Loucy (cell line): Measurements from ENCODE around the gene MTHFD1.
A peak's percentile ranks its signal among the peaks of the same experiment; 100 is the strongest.

Experiments used
- H2AFZ ChIP-seq: fragments of 200-600 bp; sonication (generic); 2 replicates; pipeline ENCODE4 v1.6.0; 2016; ENCODE audit warnings: antibody characterized with exemption, mild to moderate bottlenecking, low read length, moderate library complexity
- H3F3A ChIP-seq: fragments of 200-600 bp; 2 replicates; pipeline ENCODE4 v1.6.0; 2016; ENCODE audit warnings: antibody characterized with exemption, low read depth, mild to moderate bottlenecking
- H3K27me3 ChIP-seq: fragments of 200-600 bp; sonication (generic); 2 replicates; pipeline ENCODE4 v1.6.1; 2014; ENCODE audit warnings: low read length, mild to moderate bottlenecking; ENCODE audit not compliant: insufficient read depth, poor library complexity, severe bottlenecking
- H3K36me3 ChIP-seq: fragments of 200-600 bp; sonication (generic); 2 replicates; pipeline ENCODE4 v1.6.1; 2016; ENCODE audit warnings: low read length; ENCODE audit not compliant: insufficient read depth
- H3K4me1 ChIP-seq: fragments of 200-600 bp; sonication (generic); 2 replicates; pipeline ENCODE4 v1.5.1; 2014; ENCODE audit warnings: low read length, mild to moderate bottlenecking; ENCODE audit not compliant: insufficient read depth, poor library complexity, severe bottlenecking
- H3K4me2 ChIP-seq: fragments of 200-600 bp; sonication (generic); 2 replicates; pipeline ENCODE4 v1.6.0; 2014; ENCODE audit warnings: antibody characterized with exemption, low read length, low read depth, mild to moderate bottlenecking; ENCODE audit not compliant: poor library complexity, severe bottlenecking
- H3K4me3 ChIP-seq: fragments of 200-600 bp; sonication (generic); 2 replicates; pipeline ENCODE4 v1.5.1; 2014; ENCODE audit warnings: low read length, mild to moderate bottlenecking, mixed read lengths; ENCODE audit not compliant: poor library complexity, severe bottlenecking
- H3K79me2 ChIP-seq: fragments of 200-600 bp; sonication (generic); 2 replicates; pipeline ENCODE4 v1.6.1; 2014; ENCODE audit warnings: low read length; ENCODE audit not compliant: insufficient read depth
- H3K9ac ChIP-seq: fragments of 200-600 bp; sonication (generic); 2 replicates; pipeline ENCODE4 v1.6.0; 2014; ENCODE audit warnings: mild to moderate bottlenecking, low read depth, low read length, moderate library complexity; ENCODE audit not compliant: poor library complexity, severe bottlenecking
- H3K9me2 ChIP-seq: fragments of 200-600 bp; sonication (generic); replicated peaks from 2 replicates; pipeline ENCODE4 v1.6.1; 2016; ENCODE audit warnings: low read depth, low read length, mixed read lengths
- H3K9me3 ChIP-seq: fragments of 200-600 bp; sonication (generic); 2 replicates; pipeline ENCODE4 v1.6.1; 2014; ENCODE audit warnings: mild to moderate bottlenecking, antibody characterized with exemption, low read length, low read depth; ENCODE audit not compliant: insufficient read depth
- H4K20me1 ChIP-seq: fragments of 200-600 bp; sonication (generic); 2 replicates; pipeline ENCODE4 v1.6.0; 2014; ENCODE audit warnings: antibody characterized with exemption, low read length, mild to moderate bottlenecking; ENCODE audit not compliant: insufficient read depth, poor library complexity, severe bottlenecking
- EZH2phosphoT487 ChIP-seq: fragments of 200-600 bp; IDR thresholded peaks from 2 replicates; pipeline ENCODE4 v1.6.1; 2018; ENCODE audit warnings: antibody characterized with exemption, mild to moderate bottlenecking, moderate library complexity, borderline replicate concordance
- TF ChIP-seq, protein P1 (sequence below): fragments of 200-600 bp; sonication (generic); conservative IDR thresholded peaks from 2 replicates; pipeline ENCODE4 v1.5.1; 2014; ENCODE audit warnings: mild to moderate bottlenecking, antibody characterized with exemption, low read length

The MTHFD1 gene

DNA sequence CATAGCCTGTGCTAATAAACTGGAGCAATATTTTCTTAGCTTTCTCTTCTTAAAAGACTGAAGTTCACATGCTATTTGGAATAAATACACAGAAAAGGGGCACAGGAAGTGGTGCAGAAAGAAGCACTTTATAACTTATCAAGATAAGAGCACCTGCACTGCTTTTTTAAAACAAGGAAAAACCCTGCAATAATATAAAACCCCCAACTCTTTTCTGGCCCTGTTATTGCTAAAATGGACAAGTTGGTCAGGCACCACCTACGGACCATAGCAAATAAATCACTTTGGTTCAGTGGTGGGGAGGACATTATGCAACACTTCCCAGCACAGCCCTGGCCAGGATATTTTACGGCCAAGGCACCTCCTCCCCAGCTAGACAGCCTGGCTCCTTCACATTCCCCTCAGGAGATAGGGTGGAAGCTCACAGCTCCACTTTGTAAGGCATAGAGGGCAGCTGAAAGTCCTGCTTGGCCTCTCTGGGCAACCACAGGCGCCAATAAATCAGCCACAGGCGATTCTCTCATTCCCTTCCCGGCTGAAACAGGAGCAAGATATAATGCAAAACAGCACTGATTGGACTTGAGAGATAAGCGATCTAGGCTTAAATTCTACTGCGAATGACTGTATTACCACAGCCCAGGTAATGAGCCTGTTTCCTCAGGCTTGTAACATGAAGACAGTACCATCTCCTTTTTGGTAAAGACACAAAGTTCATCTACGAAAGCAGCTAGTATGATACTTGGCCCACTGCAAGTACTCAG lies 113.4 kb downstream of the MTHFD1 start:
- Histone ChIP-seq H2AFZ (no peak overlapping the region), H4K20me1 (peaks cover 47% of the 10 kb centered on the region), H3K36me3 (no peaks in the 10 kb centered on the region), H3K4me1 (peaks cover 49% of the 10 kb centered on the region), H3K9ac (peak overlapping the region; percentile 98), H3K4me3 (peak overlapping the region; percentile 80), H3F3A (peaks cover 10% of the 10 kb centered on the region; the same call in 1 of the 2 replicates), H3K9me3 (no peaks in the 10 kb centered on the region), H3K4me2 (peak overlapping the region; percentile 99), H3K9me2 (no peaks in the 10 kb centered on the region), H3K79me2 (peaks cover 72% of the 10 kb centered on the region), H3K27me3 (no peaks in the 10 kb centered on the region)
- TF ChIP-seq, protein P1, sequence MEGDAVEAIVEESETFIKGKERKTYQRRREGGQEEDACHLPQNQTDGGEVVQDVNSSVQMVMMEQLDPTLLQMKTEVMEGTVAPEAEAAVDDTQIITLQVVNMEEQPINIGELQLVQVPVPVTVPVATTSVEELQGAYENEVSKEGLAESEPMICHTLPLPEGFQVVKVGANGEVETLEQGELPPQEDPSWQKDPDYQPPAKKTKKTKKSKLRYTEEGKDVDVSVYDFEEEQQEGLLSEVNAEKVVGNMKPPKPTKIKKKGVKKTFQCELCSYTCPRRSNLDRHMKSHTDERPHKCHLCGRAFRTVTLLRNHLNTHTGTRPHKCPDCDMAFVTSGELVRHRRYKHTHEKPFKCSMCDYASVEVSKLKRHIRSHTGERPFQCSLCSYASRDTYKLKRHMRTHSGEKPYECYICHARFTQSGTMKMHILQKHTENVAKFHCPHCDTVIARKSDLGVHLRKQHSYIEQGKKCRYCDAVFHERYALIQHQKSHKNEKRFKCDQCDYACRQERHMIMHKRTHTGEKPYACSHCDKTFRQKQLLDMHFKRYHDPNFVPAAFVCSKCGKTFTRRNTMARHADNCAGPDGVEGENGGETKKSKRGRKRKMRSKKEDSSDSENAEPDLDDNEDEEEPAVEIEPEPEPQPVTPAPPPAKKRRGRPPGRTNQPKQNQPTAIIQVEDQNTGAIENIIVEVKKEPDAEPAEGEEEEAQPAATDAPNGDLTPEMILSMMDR: no peak; the same call in 1 of the 2 replicates
- no peak for TF ChIP-seq EZH2phosphoT487

DNA sequence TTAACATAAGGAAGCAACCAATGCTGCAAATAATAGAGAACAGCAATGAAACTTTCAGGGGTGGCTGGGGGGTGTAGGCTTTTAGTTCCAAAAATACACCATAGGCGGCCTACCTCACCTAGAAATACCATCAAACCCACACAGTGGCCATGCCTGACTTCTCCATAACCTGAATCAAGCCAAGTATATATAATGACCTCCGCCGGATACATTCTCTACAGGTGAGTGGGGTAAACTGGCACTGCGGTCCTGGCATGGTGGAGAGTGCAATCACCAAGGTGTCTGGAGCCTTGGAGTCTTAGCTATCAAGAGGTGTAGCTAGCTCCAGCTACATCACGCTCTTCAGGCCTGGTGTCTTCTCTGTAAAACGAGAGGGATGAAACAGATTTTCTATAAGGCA lies 114.3 kb downstream of the MTHFD1 start:
- Histone ChIP-seq H3K4me3 (peak overlapping the region; percentile 80), H3K4me1 (peaks cover 48% of the 10 kb centered on the region), H3K79me2 (peaks cover 80% of the 10 kb centered on the region), H3K9me2 (no peaks in the 10 kb centered on the region), H3K9ac (peak overlapping the region; percentile 98), H3K27me3 (no peaks in the 10 kb centered on the region), H3F3A (peaks cover 10% of the 10 kb centered on the region; the same call in 1 of the 2 replicates), H3K9me3 (no peaks in the 10 kb centered on the region), H4K20me1 (peaks cover 49% of the 10 kb centered on the region), H3K4me2 (peak overlapping the region; percentile 99), H3K36me3 (no peaks in the 10 kb centered on the region), H2AFZ (peak overlapping the region; percentile 84; the same call in 1 of the 2 replicates)
- TF ChIP-seq EZH2phosphoT487: no peak
- TF ChIP-seq, protein P1: no peak

DNA sequence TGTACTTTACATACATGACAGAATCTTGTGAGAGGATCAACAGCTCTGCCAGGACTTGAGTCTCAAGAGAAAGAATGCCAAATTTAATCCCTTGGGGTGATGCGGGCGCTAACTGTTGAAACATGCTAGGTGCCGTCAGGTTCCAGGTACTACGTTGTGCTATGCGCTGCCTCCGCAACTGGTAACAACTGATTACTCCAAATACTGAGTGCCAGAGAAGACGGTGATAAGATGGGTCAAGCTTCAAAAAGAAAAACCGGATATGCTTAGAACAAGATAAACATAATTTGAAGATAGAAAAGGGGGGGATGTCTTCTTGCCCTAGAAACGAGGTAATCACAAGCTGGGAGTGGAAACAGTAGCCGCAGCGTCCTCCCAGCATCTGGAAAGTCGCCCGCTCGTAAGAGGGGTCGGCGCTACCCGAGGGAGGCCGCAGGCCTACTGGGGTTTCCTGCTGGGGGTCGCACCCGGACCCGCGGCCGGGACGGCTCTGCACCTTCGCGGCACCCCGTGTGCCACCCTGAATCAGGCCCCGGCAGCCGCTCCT lies 114.8 kb downstream of the MTHFD1 start:
- peaks cover 10% of the 10 kb centered on the region; the same call in 1 of the 2 replicates for H3F3A ChIP-seq
- peaks cover 49% of the 10 kb centered on the region for H3K4me1 ChIP-seq
- peak overlapping the region; percentile 98 for H3K9ac ChIP-seq
- no peaks in the 10 kb centered on the region for H3K9me3 ChIP-seq
- peaks cover 80% of the 10 kb centered on the region for H3K79me2 ChIP-seq
- no peak for TF ChIP-seq EZH2phosphoT487
- TF ChIP-seq, protein P1: no peak
- no peaks in the 10 kb centered on the region for H3K36me3 ChIP-seq
- H4K20me1 ChIP-seq: peaks cover 54% of the 10 kb centered on the region
- no peaks in the 10 kb centered on the region for H3K27me3 ChIP-seq
- H3K4me3 ChIP-seq: peak overlapping the region; percentile 80
- H3K4me2 ChIP-seq: peak overlapping the region; percentile 99
- peak overlapping the region; percentile 84 for H2AFZ ChIP-seq
- H3K9me2 ChIP-seq: no peaks in the 10 kb centered on the region
